GM19193 (cell line): ENCODE data around the gene ATP5MK.

Experiments used
- POLR2A ChIP-seq: IDR thresholded peaks from 4 replicates; pipeline ENCODE4 v1.6.1; 2011; ENCODE audit not compliant: insufficient read depth, insufficient read length; ENCODE audit errors: extremely low read depth

ATP5MK gene

GRCh38 chr10:103396067-103396788 is at the start of gene ATP5MK, which contains the start of gene PDCD11:
TSS of gene ATP5MK (minus strand) at chr10:103396475. CDS start at chr10:103392457, 4,018 bp downstream.
TSS of gene PDCD11 (plus strand) at chr10:103396626. CDS start at chr10:103398427, 1,801 bp downstream.
- peak; percentile 89 for TF ChIP-seq POLR2A

GRCh38 chr10:103445366-103445765 is 49.1 kb upstream of the ATP5MK start:
- no peak for TF ChIP-seq POLR2A

GRCh38 chr10:103444478-103444877 is 48.2 kb upstream of the ATP5MK start:
- TF ChIP-seq POLR2A: no peak

- TF ChIP-seq POLR2A: no peak
These were observed 47.4 kb upstream of the ATP5MK start for GRCh38 chr10:103443475-103444185.

GRCh38 chr10:103442031-103442461 is 45.8 kb upstream of the ATP5MK start:
- TF ChIP-seq POLR2A: no peak

- TF ChIP-seq POLR2A: no peak
These were observed 45.3 kb upstream of the ATP5MK start for GRCh38 chr10:103441611-103442010.

GRCh38 chr10:103441206-103441605 is 44.9 kb upstream of the ATP5MK start:
- no peak for TF ChIP-seq POLR2A

GRCh38 chr10:103440416-103440815 is 44.1 kb upstream of the ATP5MK start:
- TF ChIP-seq POLR2A: no peak

GRCh38 chr10:103439776-103440175 is 43.5 kb upstream of the ATP5MK start:
- no peak for TF ChIP-seq POLR2A

GRCh38 chr10:103433858-103434257 is 37.6 kb upstream of the ATP5MK start:
- TF ChIP-seq POLR2A: no peak

GRCh38 chr10:103431902-103432301 is 35.6 kb upstream of the ATP5MK start:
- no peak for TF ChIP-seq POLR2A

GRCh38 chr10:103429647-103430046 is 33.4 kb upstream of the ATP5MK start:
- no peak for TF ChIP-seq POLR2A

GRCh38 chr10:103428989-103429643 is 32.8 kb upstream of the ATP5MK start:
- no peak for TF ChIP-seq POLR2A

- no peak for TF ChIP-seq POLR2A
These were observed 31.6 kb upstream of the ATP5MK start for GRCh38 chr10:103427866-103428265.

GRCh38 chr10:103423748-103424147 is 27.5 kb upstream of the ATP5MK start:
- no peak for TF ChIP-seq POLR2A
